HG02610 (cell line): ENCODE results near the gene JAG2.
A peak's percentile ranks its signal among the peaks of the same experiment; 100 is the strongest.

Source experiments
- ATAC-seq: cut with Tn5 transposase; IDR thresholded peaks from one replicate; pipeline ENCODE4 v1.9.1; 2021; ENCODE audit warnings: mild to moderate bottlenecking, moderate library complexity; ENCODE audit not compliant: unreplicated experiment

JAG2 gene

DNA sequence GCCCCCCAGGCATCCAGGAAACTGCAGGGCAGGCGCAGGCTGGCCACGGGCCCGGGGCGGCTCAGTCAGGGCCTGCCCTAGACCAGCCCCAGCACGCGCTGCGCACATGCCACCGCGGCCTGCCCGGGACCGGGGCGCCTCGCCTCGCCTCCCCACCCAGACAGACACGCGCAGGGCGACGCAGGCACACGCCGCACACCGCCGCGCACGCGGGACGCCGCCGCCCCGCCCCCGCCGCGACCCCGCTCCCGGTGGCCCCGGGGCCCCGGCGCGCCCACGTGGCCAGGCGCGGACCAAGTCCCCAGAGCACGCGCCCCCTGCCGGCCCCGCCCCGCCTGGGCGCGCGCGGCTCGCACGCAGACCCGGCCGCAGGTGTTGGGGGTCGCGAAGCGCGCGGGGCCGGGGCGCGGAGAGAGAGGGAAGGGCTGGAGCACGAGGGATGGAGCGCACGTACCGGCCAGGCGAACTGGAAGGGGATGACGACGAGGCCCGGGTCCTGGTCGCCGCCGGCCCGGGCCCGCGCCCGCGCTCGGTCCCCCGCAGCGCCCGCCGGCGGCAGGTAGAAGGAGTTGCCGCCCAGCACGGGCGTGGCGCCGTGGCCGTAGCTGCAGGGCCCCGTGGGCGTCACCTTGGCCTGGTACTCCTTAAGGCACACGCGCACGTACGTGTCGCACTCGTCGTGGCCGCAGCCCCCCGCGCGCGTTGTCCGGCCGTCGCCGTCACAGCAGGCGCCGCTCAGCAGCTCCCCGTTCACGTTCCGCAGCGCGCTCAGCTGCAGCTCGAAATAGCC is 1.1 kb downstream of the JAG2 start:
- ATAC-seq, result no peak

GRCh38 chr14:105166571-105167302 is 1.8 kb downstream of the JAG2 start:
- ATAC-seq, result no peak

GRCh38 chr14:105165761-105166485 is 2.7 kb downstream of the JAG2 start:
- ATAC-seq, result no peak

DNA sequence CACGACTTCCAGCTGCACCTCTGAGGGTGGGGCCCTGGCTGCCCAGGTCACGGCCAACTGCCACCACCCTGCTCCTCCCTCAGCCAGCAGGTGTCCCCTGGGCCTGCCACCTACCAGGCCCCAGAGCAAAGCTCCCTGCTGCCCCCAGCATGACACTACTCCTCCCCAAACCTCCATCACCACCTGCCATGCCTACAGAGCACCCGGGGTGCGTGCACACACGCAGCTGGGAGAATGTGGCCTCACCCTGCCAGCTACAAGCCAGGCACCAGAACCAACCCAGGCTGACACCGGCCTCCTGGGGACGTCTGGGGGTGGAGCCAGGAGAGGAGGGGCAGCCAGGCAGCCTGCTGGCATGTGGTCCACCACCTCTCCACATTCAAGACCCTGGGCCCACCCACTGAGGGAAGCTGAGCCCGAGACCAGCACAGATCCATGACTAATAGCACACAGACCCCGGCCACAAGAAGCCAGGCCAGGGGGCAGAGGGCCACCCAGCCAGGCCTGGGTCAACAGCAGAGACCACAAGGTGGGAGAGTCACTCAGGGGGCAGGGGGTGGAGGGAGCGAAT is 3.4 kb downstream of the JAG2 start:
- ATAC-seq, result no peak

- ATAC-seq, result no peak
Observed at GRCh38 chr14:105163040-105163742, 5.4 kb downstream of the JAG2 start.

- ATAC-seq, result no peak
Observed at GRCh38 chr14:105162669-105162979, 6.0 kb downstream of the JAG2 start.

DNA sequence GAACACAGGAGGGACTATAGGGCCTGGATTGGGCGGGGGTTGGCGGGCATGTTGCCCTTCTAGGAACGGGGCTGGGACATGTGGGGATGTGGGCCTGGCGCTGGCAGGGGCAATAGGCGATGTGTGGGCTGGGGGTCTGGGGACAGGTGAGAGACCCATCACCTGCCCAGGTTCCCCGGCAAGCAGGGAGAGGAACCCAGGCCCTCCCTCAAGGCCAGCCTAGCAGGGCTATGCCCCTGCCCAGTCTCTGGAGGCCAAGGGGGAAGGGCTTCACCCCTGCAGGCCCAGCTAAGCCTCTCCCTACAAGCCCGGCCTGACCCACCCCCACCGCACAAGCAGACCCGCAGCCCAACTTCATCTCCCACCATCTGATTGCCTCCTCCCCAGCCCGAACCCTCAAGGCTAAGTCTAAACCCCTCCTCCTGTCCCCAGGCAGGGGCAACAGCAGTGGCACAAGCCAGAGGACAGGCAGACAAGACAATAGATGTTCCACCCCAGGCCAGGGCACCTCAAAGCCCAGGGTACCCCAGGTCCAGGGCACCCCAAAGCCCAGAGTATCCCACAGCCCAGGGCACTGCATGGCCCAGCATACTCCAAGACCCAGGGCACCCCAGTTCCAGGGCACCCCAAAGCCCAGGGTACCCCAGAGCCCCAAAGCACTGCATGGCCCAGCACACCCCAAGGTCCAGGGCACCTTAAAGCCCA is 6.5 kb downstream of the JAG2 start:
- peak; percentile 47 for ATAC-seq

- ATAC-seq, result no peak
Observed at GRCh38 chr14:105161309-105161708, 7.3 kb downstream of the JAG2 start.

DNA sequence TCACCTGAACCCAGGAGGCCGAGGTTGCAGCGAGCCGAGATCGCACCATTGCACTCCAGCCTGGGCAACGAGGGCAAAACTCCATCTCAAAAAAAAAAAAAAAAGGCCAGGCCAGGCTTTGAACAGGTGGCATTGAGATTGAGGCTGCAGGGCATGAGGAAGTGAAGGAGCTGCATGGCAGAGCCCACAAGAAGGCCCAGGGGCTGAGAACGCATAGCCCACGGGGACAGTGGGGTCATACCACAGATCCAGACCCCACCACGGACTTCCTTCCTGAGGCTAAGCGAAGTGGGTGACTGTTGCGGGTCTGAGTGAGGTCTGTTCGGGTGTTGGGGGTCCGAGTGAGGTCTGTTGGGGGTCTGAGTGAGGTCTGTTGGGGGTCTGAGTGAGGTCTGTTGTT is 7.8 kb downstream of the JAG2 start:
- ATAC-seq, result no peak

- no peak for ATAC-seq
Observed at GRCh38 chr14:105159344-105159743, 9.2 kb downstream of the JAG2 start.

- ATAC-seq, result no peak
Observed at GRCh38 chr14:105158794-105159193, 9.8 kb downstream of the JAG2 start.

GRCh38 chr14:105157872-105158271 is 10.7 kb downstream of the JAG2 start:
- ATAC-seq, result no peak

DNA sequence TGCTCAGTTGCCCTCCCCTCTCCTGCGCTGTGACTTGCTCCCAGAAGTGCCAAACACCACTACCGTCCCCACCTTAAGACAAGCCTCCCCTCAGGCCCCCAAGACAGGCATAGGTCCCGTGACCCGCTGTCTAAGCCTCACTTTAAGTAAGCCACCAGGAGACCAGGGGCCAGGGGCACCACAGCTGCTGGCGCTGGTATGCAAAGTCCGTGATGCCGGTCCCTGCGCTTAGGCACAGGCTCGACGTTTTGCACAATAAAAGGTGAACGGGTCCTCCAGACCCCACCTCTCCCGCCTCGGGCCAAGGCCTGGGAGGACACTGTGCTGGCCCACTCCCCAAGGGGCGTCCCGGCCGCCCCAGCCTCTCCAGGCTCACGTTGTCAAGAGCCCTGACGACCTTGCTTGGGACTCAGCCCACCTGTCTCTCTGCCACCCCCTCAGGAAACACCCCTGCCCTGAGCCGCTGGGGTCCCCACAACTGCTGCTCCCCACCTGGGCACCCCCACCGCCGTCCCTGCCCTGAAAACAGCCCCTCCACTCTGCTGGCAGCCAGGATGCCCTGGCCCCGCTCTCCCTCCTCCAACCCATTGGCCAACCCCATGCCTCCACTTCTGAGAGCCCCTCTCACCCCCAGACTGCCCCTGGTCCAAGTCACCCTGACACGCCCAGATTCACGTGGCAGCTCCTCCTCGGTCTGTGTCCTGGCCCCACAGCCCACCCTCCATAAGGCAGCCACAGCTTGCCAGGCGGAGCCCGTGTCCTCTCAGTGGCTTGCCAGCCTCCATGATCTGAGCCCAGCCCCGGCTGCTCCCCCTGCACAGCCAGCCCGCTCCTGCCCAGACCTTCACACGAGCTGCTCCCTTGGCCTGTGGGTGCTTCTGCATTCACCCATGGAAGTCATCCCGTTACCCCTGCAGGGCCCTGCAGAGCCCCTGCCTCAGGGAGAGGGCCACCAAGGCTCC is 11.9 kb downstream of the JAG2 start:
- ATAC-seq, result no peak

DNA sequence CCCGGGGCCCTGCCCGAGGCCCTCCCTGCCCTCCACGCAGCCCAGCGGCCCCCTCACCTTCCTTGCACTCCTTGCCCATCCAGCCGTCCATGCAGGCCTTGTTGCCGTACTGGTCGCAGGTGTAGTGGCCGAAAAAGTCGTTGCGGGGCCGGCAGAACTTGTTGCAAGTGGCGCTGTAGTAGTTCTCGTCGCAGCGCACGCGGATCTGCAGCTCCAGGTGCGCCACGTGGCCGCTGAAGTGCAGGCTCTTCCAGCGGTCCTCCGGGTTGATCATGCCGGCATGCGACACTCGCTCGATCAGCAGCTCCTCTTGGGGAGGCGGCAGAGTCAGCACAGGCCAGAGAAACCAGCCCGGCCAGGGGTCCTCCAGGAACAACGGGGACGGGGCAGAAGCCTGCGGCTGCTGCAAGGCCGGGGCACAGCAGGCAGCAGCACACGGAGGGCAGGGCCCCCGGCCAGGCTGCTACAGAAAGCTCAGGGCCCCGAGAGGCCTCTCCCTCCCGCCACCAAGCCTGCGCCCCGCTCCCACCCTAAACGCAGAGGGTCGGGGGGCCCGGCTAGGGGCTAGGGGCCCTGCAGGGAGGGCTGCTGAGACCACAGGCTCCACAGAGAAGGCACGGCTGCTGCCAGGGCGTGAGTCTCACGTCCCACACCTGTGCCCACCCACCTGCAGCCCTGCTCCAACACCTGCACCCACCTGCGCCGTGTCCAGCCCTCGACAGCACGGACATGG is 12.7 kb downstream of the JAG2 start:
- no peak for ATAC-seq

DNA sequence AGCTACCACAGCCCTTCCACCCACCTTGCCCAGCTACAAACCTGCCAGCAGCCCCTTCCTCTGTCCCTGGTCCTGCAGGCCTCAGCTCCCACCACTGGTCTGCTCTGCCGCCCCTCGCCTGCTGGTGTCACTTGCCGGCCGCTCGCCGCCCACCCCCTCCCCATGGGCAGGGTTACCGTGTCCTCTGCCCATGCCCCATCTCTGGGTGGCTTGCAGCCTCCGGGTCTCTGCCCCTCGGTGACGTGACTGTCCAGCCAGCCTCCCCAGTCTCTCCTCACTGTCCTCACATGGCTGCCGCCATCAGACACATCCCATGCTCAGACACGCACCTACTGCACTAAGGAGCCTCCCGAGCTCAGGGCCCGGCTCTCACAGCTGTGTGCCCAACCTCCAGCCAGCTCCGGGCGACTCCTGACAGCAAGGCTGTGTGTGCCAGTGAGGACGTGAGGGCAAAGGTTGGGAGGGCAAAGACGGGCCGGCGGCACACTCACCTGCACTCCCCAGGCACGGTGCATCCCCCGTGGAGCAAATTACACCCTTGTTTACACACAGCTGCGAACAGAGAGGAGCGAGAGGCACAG is 13.4 kb downstream of the JAG2 start:
- ATAC-seq, result no peak

DNA sequence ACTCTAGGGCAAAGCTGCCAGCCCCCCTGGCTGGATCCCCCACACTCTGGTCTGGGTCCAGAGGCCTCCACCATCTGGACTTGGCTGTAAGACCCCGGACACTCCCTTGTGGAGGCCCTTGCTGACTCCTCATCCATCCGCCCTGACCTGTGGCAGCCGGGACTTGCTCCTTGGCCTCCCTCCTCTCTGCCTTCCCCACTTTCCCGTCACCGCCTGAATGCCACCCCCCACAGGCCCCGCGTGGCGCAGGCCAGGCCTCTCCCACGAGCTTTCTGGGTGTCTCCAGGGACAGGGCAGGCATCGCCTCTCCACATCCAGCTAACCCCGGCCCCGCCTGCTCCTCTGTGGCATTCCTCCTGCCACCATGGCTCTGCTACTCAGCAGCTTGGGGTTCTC is 14.1 kb downstream of the JAG2 start:
- ATAC-seq, result no peak

GRCh38 chr14:105153739-105154475 is 14.7 kb downstream of the JAG2 start:
- no peak for ATAC-seq

- ATAC-seq, result no peak
Observed at GRCh38 chr14:105153331-105153731, 15.2 kb downstream of the JAG2 start.
